PC-3 (cell line): Measurements from ENCODE around the gene RAB4A.

Experiments used
- EZH2 ChIP-seq: fragments of 300-600 bp; sonication (generic); IDR thresholded peaks from one replicate; pipeline ENCODE4 v1.6.1; 2017; ENCODE audit warnings: antibody characterized with exemption, mild to moderate bottlenecking, low read length; ENCODE audit not compliant: unreplicated experiment
- TF ChIP-seq, protein P1 (sequence below): fragments of 300-600 bp; sonication (generic); conservative IDR thresholded peaks from 2 replicates; pipeline ENCODE4 v1.5.1; 2017; ENCODE audit warnings: antibody characterized with exemption, low read depth, mild to moderate bottlenecking, low read length

GRCh38 chr1:229248821-229249817 lies 21.8 kb upstream of the RAB4A start:
- TF ChIP-seq, protein P1, sequence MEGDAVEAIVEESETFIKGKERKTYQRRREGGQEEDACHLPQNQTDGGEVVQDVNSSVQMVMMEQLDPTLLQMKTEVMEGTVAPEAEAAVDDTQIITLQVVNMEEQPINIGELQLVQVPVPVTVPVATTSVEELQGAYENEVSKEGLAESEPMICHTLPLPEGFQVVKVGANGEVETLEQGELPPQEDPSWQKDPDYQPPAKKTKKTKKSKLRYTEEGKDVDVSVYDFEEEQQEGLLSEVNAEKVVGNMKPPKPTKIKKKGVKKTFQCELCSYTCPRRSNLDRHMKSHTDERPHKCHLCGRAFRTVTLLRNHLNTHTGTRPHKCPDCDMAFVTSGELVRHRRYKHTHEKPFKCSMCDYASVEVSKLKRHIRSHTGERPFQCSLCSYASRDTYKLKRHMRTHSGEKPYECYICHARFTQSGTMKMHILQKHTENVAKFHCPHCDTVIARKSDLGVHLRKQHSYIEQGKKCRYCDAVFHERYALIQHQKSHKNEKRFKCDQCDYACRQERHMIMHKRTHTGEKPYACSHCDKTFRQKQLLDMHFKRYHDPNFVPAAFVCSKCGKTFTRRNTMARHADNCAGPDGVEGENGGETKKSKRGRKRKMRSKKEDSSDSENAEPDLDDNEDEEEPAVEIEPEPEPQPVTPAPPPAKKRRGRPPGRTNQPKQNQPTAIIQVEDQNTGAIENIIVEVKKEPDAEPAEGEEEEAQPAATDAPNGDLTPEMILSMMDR: no peak
- no peak for TF ChIP-seq EZH2
